ENCODE data around the gene PDE7B. TPM values are rescaled to one million over a fixed set of nuclear protein-coding genes. Genes with fewer than 3 reads are reported as not detected.

Gene PDE7B
- total RNA-seq, 3 donors from 2014 or later (not counting 1 experiment from before 2014, with no cell fraction given), result 0.14 to 0.18 TPM; not detected in 1

DNA sequence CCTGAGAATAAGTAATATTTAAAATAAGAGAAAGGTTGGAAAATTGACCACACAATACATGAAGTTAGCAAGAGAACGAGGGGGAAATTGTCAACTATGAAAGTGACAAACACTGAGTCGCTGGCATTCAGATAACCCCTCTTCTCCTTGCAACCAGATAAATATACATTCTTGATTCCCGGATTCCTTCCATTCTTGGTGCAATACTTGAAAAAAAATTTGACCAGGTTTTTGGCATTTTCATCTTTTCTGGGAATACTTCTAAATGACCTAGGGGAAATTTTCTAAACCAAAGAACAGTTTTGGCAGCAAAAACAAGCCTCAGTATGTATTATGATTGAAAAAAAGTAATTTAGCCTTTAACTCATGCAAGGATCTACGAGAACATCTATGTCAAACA lies 164.0 kb downstream of the PDE7B start:
- Mint-ChIP-seq H3K36me3 (no peaks in the 10 kb centered on the region), H3K4me1 (no peaks in the 10 kb centered on the region), H3K27me3 (ENCODE audit: low read depth in 2 of 2) (peaks cover 6 to 21% of the 10 kb centered on the region in 2 donors), H3K27ac (no peak overlapping the region), H3K4me3 (no peak overlapping the region), H3K9me3 (no peaks in the 10 kb centered on the region)
- ATAC-seq (no peak), DNase-seq (no peak)
- 87% methylated on average over 3 of the region's 4 CpGs for WGBS (ENCODE audit: insufficient coverage)
- H3K4me3 ChIP-seq (ENCODE audit: low read length), result no peak overlapping the region
- no peaks in the 10 kb centered on the region for H3K9me3 ChIP-seq (ENCODE audit: control insufficient read depth, insufficient read depth, low read length)
- intact Hi-C loops (cut with micrococcal nuclease), result no loop called here
- TF ChIP-seq, protein P1, sequence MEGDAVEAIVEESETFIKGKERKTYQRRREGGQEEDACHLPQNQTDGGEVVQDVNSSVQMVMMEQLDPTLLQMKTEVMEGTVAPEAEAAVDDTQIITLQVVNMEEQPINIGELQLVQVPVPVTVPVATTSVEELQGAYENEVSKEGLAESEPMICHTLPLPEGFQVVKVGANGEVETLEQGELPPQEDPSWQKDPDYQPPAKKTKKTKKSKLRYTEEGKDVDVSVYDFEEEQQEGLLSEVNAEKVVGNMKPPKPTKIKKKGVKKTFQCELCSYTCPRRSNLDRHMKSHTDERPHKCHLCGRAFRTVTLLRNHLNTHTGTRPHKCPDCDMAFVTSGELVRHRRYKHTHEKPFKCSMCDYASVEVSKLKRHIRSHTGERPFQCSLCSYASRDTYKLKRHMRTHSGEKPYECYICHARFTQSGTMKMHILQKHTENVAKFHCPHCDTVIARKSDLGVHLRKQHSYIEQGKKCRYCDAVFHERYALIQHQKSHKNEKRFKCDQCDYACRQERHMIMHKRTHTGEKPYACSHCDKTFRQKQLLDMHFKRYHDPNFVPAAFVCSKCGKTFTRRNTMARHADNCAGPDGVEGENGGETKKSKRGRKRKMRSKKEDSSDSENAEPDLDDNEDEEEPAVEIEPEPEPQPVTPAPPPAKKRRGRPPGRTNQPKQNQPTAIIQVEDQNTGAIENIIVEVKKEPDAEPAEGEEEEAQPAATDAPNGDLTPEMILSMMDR (IDR thresholded peaks at IDR 0.05), result no peak
- no peaks in the 10 kb centered on the region for H3K27me3 ChIP-seq (ENCODE audit: control insufficient read depth, insufficient read depth, low read length)
- no peaks in the 10 kb centered on the region for H3K36me3 ChIP-seq (ENCODE audit: control insufficient read depth, insufficient read depth, low read length)
- H3K27ac ChIP-seq (ENCODE audit: low read length), result no peak overlapping the region
- H3K4me1 ChIP-seq (ENCODE audit: control insufficient read depth, insufficient read depth, low read length), result no peaks in the 10 kb centered on the region

DNA sequence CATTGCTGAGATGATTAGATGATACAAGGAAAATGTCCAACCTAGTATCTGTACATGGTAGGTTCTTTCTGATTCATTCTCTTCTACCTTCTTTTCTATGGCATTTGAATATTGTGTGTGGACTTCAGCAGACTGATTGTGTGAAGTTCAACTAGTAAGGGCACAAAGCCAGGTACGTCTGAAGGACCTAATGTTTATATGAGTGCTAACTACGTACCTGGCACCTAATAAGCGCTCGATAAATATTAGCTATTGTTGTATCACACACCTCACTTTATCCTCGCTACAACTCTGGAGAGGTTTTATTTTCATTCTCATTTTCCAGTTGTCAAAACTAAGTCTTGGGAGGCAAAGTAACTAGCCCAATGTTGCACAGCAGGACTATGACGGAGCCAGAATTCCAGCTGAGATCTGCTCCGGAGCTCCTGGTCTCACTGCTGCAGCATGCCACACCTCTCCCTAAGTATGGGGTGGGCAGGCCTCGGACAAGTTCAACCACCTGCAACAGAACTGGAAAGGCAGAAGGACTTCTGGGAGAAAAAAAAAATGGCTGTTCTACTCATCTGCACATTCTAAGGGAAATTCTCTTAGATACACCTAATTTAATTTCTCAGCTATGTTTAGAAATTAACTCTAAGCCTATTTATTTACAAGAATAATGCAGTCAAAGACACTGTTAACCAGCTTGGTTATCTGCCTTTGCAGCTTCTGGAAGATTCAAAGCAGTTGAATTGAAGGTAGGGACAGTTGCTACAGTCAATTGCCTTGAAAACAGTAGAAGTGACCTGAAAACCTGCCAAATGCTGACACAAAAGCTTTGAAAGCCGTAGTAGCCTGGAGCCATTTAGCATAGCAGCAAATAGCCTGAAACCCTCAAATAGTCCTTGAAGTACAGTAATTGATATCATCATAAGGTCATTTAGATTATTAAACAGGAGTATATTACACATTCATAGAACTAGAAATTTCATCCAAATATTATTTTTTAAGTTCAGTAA lies 165.0 kb downstream of the PDE7B start:
- Histone ChIP-seq H3K9me3 (ENCODE audit: control insufficient read depth, insufficient read depth, low read length) (no peaks in the 10 kb centered on the region), H3K27me3 (ENCODE audit: control insufficient read depth, insufficient read depth, low read length) (no peaks in the 10 kb centered on the region), H3K4me1 (ENCODE audit: control insufficient read depth, insufficient read depth, low read length) (no peaks in the 10 kb centered on the region), H3K27ac (ENCODE audit: low read length) (no peak overlapping the region), H3K4me3 (ENCODE audit: low read length) (no peak overlapping the region), H3K36me3 (ENCODE audit: control insufficient read depth, insufficient read depth, low read length) (no peaks in the 10 kb centered on the region)
- H3K27me3 Mint-ChIP-seq (ENCODE audit: low read depth in 2 of 2), result peaks cover 6 to 21% of the 10 kb centered on the region in 2 donors
- no peak for DNase-seq
- H3K27ac Mint-ChIP-seq, result no peak overlapping the region
- WGBS (ENCODE audit: insufficient coverage), result 94% methylated on average over 9 of the region's 9 CpGs
- no peaks in the 10 kb centered on the region for H3K4me1 Mint-ChIP-seq
- TF ChIP-seq, protein P1 (IDR thresholded peaks at IDR 0.05), result no peak
- H3K36me3 Mint-ChIP-seq, result no peaks in the 10 kb centered on the region
- no peak overlapping the region for H3K4me3 Mint-ChIP-seq
- ATAC-seq, result no peak
- H3K9me3 Mint-ChIP-seq, result no peaks in the 10 kb centered on the region
- intact Hi-C loops (cut with micrococcal nuclease), result no loop called here

DNA sequence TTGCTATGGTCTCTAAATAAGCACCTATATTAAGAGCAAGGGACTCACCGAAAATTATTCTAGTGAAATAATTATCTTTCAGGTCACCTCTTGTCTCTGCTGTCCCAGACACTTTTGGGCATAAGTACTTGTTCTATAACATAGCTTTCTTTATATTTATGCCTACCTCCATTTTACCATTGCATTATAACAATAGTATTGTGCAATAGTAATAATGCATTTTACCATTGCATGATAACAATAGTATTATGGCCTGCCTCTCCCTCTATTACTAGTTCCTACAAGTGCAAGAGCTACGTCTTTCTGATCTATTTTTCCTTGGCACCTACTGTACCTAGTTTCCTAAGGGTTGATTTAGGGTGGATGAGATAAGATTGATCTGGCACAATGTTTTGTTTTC lies 169.2 kb downstream of the PDE7B start:
- H3K36me3 ChIP-seq (ENCODE audit: control insufficient read depth, insufficient read depth, low read length), result no peaks in the 10 kb centered on the region
- Mint-ChIP-seq H3K9me3 (no peaks in the 10 kb centered on the region), H3K4me3 (no peak overlapping the region), H3K36me3 (no peaks in the 10 kb centered on the region), H3K27ac (no peak overlapping the region), H3K27me3 (ENCODE audit: low read depth in 2 of 2) (peaks cover 7 to 32% of the 10 kb centered on the region in 2 donors), H3K4me1 (no peaks in the 10 kb centered on the region)
- H3K27ac ChIP-seq (ENCODE audit: low read length), result no peak overlapping the region
- TF ChIP-seq, protein P1 (IDR thresholded peaks at IDR 0.05), result no peak
- no peaks in the 10 kb centered on the region for H3K9me3 ChIP-seq (ENCODE audit: control insufficient read depth, insufficient read depth, low read length)
- intact Hi-C loops (cut with micrococcal nuclease), result no loop called here
- no peaks in the 10 kb centered on the region for H3K4me1 ChIP-seq (ENCODE audit: control insufficient read depth, insufficient read depth, low read length)
- ATAC-seq, result no peak
- H3K4me3 ChIP-seq (ENCODE audit: low read length), result no peak overlapping the region
- no peaks in the 10 kb centered on the region for H3K27me3 ChIP-seq (ENCODE audit: control insufficient read depth, insufficient read depth, low read length)
- no peak for DNase-seq
- WGBS (ENCODE audit: insufficient coverage), result 100% methylated on average over 1 of the region's 2 CpGs

Data from natural killer cell (primary cell).